ENCODE results near the gene GCN1. TPM values are rescaled to one million over a fixed set of nuclear protein-coding genes. Genes with fewer than 3 reads are reported as not detected.
"Not testable (repeated sequence)": the region's sequence is repeated elsewhere in the genome, so short reads cannot be mapped to it uniquely, and the experiment has no call there.

Gene GCN1
- total and polyA plus RNA-seq, 11 donors, result 7.2 to 51.7 (median 33.7) TPM

- Histone ChIP-seq H3K27ac (no peak overlapping the region), H3K9me3 (no peaks in the 10 kb centered on the region), H3K36me3 (peaks cover 0 to 87% (median 70%) of the 10 kb centered on the region in 9 donors), H3K27me3 (no peaks in the 10 kb centered on the region), H3K4me3 (no peak overlapping the region), H3K4me1 (no peaks in the 10 kb centered on the region)
- intact Hi-C loops (cut with DNase I), result no loop called here
- ATAC-seq (no peak), DNase-seq (no peak)
- no peak for TF ChIP-seq POLR2A (IDR thresholded peaks at IDR 0.05)
- TF ChIP-seq, protein P1, sequence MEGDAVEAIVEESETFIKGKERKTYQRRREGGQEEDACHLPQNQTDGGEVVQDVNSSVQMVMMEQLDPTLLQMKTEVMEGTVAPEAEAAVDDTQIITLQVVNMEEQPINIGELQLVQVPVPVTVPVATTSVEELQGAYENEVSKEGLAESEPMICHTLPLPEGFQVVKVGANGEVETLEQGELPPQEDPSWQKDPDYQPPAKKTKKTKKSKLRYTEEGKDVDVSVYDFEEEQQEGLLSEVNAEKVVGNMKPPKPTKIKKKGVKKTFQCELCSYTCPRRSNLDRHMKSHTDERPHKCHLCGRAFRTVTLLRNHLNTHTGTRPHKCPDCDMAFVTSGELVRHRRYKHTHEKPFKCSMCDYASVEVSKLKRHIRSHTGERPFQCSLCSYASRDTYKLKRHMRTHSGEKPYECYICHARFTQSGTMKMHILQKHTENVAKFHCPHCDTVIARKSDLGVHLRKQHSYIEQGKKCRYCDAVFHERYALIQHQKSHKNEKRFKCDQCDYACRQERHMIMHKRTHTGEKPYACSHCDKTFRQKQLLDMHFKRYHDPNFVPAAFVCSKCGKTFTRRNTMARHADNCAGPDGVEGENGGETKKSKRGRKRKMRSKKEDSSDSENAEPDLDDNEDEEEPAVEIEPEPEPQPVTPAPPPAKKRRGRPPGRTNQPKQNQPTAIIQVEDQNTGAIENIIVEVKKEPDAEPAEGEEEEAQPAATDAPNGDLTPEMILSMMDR (IDR thresholded peaks at IDR 0.05), result no peak
- 89 to 92% (median 92%) methylated on average over 12 of the region's 12 CpGs for WGBS, 4 donors
Measured at GRCh38 chr12:120211243-120211903, 16.9 kb upstream of the GCN1 start.

DNA sequence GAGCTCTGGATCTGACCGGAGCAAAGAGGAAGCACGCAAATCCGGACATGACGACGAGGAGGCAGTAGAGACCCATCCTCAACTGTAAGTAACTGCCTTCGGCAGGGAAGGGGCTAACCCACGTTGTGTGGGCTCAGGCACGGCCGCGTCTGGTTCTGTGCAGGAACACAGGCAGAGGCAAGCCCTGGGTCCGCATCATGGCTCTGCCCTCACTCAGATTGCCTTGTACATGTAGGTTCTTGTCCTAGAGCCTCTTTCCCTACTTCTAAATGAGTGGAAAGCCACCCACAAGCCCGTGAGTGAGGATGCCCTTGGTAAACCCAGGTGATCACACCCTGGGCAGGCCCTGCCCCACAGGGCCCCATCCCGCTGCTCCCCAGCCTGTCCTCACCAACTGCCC is 15.3 kb upstream of the GCN1 start:
- no peaks in the 10 kb centered on the region for H3K9me3 ChIP-seq
- intact Hi-C loops (cut with DNase I), result no loop called here
- DNase-seq, result no peak
- no peak overlapping the region for H3K4me3 ChIP-seq
- 89 to 94% (median 91%) methylated on average over 7 to 13 of the region's 13 CpGs for WGBS, 4 donors
- H3K4me1 ChIP-seq, result no peaks in the 10 kb centered on the region
- H3K27ac ChIP-seq, result no peak overlapping the region
- no peaks in the 10 kb centered on the region for H3K27me3 ChIP-seq
- TF ChIP-seq POLR2A (IDR thresholded peaks at IDR 0.05), result no peak
- TF ChIP-seq, protein P1 (IDR thresholded peaks at IDR 0.05), result no peak
- ATAC-seq, result peak in 1 of 4 donors; percentile 8
- H3K36me3 ChIP-seq, result peaks cover 0 to 73% (median 57%) of the 10 kb centered on the region in 9 donors

GRCh38 chr12:120207227-120207626 is 12.7 kb upstream of the GCN1 start:
- Histone ChIP-seq H3K4me3 (no peak overlapping the region), H3K27me3 (no peaks in the 10 kb centered on the region), H3K27ac (no peak overlapping the region), H3K4me1 (peaks cover 0 to 3% (median 0%) of the 10 kb centered on the region in 12 donors), H3K9me3 (no peaks in the 10 kb centered on the region), H3K36me3 (peaks cover 0 to 47% (median 30%) of the 10 kb centered on the region in 9 donors)
- no peak for DNase-seq
- intact Hi-C loops (cut with DNase I), result no loop called here
- 94 to 97% (median 95%) methylated on average over 13 of the region's 13 CpGs for WGBS, 4 donors
- no peak for ATAC-seq
- TF ChIP-seq, protein P1 (IDR thresholded peaks at IDR 0.05), result no peak
- TF ChIP-seq POLR2A (IDR thresholded peaks at IDR 0.05), result no peak

GRCh38 chr12:120206781-120207180 is 12.3 kb upstream of the GCN1 start:
- H3K27ac ChIP-seq; H3K27me3 ChIP-seq; intact Hi-C loops (cut with DNase I); ATAC-seq; H3K4me1 ChIP-seq; H3K4me3 ChIP-seq; H3K9me3 ChIP-seq; DNase-seq: not testable (repeated sequence)
- 95 to 97% (median 97%) methylated on average over 5 of the region's 5 CpGs for WGBS, 4 donors
- peaks cover 0 to 42% (median 26%) of the 10 kb centered on the region in 9 donors for H3K36me3 ChIP-seq

- DNase-seq (no peak), ATAC-seq (no peak)
- 90 to 94% (median 92%) methylated on average over 10 of the region's 10 CpGs for WGBS, 4 donors
- H3K27ac ChIP-seq, result no peak overlapping the region
- no peak for TF ChIP-seq POLR2A (IDR thresholded peaks at IDR 0.05)
- TF ChIP-seq, protein P1 (IDR thresholded peaks at IDR 0.05), result no peak
- no peak overlapping the region for H3K4me3 ChIP-seq
- H3K4me1 ChIP-seq, result peaks cover 0 to 8% (median 1%) of the 10 kb centered on the region in 12 donors
- H3K27me3 ChIP-seq, result no peaks in the 10 kb centered on the region
- intact Hi-C loops (cut with DNase I), result no loop called here
- no peaks in the 10 kb centered on the region for H3K9me3 ChIP-seq
- peaks cover 0 to 37% (median 20%) of the 10 kb centered on the region in 9 donors for H3K36me3 ChIP-seq
Measured at GRCh38 chr12:120206228-120206627, 11.7 kb upstream of the GCN1 start.

All from heart left ventricle (tissue), 16 donors.